ENCODE results near the gene KMT2E. TPM values are rescaled to one million over a fixed set of nuclear protein-coding genes. Genes with fewer than 3 reads are reported as not detected.
"Not testable (repeated sequence)": the region's sequence is repeated elsewhere in the genome, so short reads cannot be mapped to it uniquely, and the experiment has no call there.

Gene KMT2E
- total RNA-seq, 1 donor from 2014 or later: 62.5 TPM

DNA sequence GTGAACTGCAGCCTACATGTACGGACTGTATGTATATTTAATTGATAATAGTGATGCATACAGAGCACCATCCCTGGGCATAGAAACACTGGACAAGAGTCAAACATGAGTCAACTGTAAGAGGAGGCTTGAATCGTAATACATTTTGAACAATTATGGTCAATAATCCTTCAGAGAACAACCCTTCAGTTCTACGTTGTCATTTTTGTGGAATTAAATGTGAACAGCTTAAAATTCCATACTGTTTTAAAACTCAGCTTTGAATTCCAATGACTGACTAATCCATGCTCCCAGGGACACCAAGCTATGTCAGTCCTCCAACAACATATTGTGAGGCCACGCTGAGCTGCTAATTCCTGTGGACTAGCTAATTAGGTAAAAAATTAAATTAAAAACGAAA, 41.5 kb upstream of the KMT2E start:
- Histone ChIP-seq H3K4me1 (ENCODE audit: insufficient read depth, low read length) (peaks cover 35% of the 10 kb centered on the region), H3K36me3 (ENCODE audit: insufficient read depth, low read length) (no peaks in the 10 kb centered on the region), H3K9ac (ENCODE audit: low read length) (no peak overlapping the region), H2AFZ (ENCODE audit: low read depth, low read length) (no peak overlapping the region), H3K27me3 (ENCODE audit: insufficient read depth, low read length) (no peaks in the 10 kb centered on the region), H4K20me1 (ENCODE audit: insufficient read depth, low read length) (no peaks in the 10 kb centered on the region), H3K79me2 (ENCODE audit: insufficient read depth, low read length) (no peaks in the 10 kb centered on the region), H3K27ac (ENCODE audit: low read depth, low read length) (peak overlapping the region; percentile 57), H3K4me2 (ENCODE audit: low read length) (peak overlapping the region; percentile 16), H3K4me3 (ENCODE audit: insufficient read depth, low read depth, low read length) (no peak overlapping the region), H3K9me3 (ENCODE audit: insufficient read depth, low read depth, low read length) (no peaks in the 10 kb centered on the region)
- peaks cover 2% of the 10 kb centered on the region for H3K36me3 Mint-ChIP-seq (ENCODE audit: low read depth, unreplicated experiment)
- peak; percentile 77 for DNase-seq (ENCODE audit: low read depth)
- peak; percentile 66 for FAIRE-seq
- TF ChIP-seq EZH2 (IDR thresholded peaks at IDR 0.05; ENCODE audit: insufficient read depth, low read length) (no peak), CTCF (IDR thresholded peaks at IDR 0.05; ENCODE audit: insufficient read depth, low read depth, low read length) (no peak)
- peaks cover 21% of the 10 kb centered on the region for H3K4me1 Mint-ChIP-seq (ENCODE audit: low read depth, unreplicated experiment)
- H3K27me3 Mint-ChIP-seq (ENCODE audit: low read depth, unreplicated experiment): no peaks in the 10 kb centered on the region
- no peak overlapping the region for H3K27ac Mint-ChIP-seq (ENCODE audit: unreplicated experiment)
- no peak overlapping the region for H3K4me3 Mint-ChIP-seq (ENCODE audit: unreplicated experiment)
- no peaks in the 10 kb centered on the region for H3K9me3 Mint-ChIP-seq (ENCODE audit: unreplicated experiment)

GRCh38 chr7:104973227-104973626, 40.8 kb upstream of the KMT2E start:
- Histone ChIP-seq H3K9me3 (ENCODE audit: insufficient read depth, low read depth, low read length) (no peaks in the 10 kb centered on the region), H3K36me3 (ENCODE audit: insufficient read depth, low read length) (no peaks in the 10 kb centered on the region), H3K4me3 (ENCODE audit: insufficient read depth, low read depth, low read length) (peak overlapping the region; percentile 7), H3K27ac (ENCODE audit: low read depth, low read length) (peak overlapping the region; percentile 70), H3K27me3 (ENCODE audit: insufficient read depth, low read length) (no peaks in the 10 kb centered on the region), H3K79me2 (ENCODE audit: insufficient read depth, low read length) (no peaks in the 10 kb centered on the region), H3K4me1 (ENCODE audit: insufficient read depth, low read length) (peaks cover 30% of the 10 kb centered on the region), H4K20me1 (ENCODE audit: insufficient read depth, low read length) (no peaks in the 10 kb centered on the region), H3K4me2 (ENCODE audit: low read length) (peak overlapping the region; percentile 73), H3K9ac (ENCODE audit: low read length) (peak overlapping the region; percentile 24), H2AFZ (ENCODE audit: low read depth, low read length) (no peak overlapping the region)
- Mint-ChIP-seq H3K36me3 (ENCODE audit: low read depth, unreplicated experiment) (peaks cover 2% of the 10 kb centered on the region), H3K27me3 (ENCODE audit: low read depth, unreplicated experiment) (no peaks in the 10 kb centered on the region), H3K4me3 (ENCODE audit: unreplicated experiment) (no peak overlapping the region), H3K27ac (ENCODE audit: unreplicated experiment) (no peak overlapping the region), H3K4me1 (ENCODE audit: low read depth, unreplicated experiment) (peaks cover 25% of the 10 kb centered on the region), H3K9me3 (ENCODE audit: unreplicated experiment) (no peaks in the 10 kb centered on the region)
- FAIRE-seq: peak; percentile 80
- no peak for TF ChIP-seq EZH2 (IDR thresholded peaks at IDR 0.05; ENCODE audit: insufficient read depth, low read length)
- no peak for TF ChIP-seq CTCF (IDR thresholded peaks at IDR 0.05; ENCODE audit: insufficient read depth, low read depth, low read length)
- no peak for DNase-seq (ENCODE audit: low read depth)

DNA sequence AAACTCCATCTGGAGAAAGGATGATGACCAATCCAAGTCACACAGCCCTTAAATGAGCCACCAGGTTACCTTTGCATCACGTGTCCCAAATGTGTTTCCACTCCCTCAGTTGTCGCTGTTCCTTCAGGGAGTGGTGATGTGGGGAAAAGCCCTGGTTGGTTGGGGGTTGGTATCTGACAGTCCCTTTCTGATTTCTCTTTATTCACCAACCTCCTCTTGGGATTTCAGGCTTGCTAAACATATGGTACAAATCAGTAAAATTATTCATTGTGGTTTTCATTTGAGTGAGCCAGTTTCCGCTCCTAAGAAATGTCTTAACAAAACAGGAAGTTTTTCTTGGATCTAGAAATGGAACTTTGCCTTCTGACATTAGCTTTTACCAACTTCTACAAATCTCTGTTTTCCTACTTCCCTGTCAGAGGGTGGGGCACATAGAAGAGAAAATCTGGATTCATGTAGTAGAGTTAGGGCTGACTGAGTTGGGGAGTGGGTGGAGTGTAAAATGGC, 40.0 kb upstream of the KMT2E start:
- peak; percentile 92 for DNase-seq (ENCODE audit: low read depth)
- Histone ChIP-seq H2AFZ (ENCODE audit: low read depth, low read length) (no peak overlapping the region), H4K20me1 (ENCODE audit: insufficient read depth, low read length) (peaks cover 5% of the 10 kb centered on the region), H3K4me2 (ENCODE audit: low read length) (peak overlapping the region; percentile 73), H3K4me1 (ENCODE audit: insufficient read depth, low read length) (peaks cover 34% of the 10 kb centered on the region), H3K4me3 (ENCODE audit: insufficient read depth, low read depth, low read length) (peak overlapping the region; percentile 15), H3K27me3 (ENCODE audit: insufficient read depth, low read length) (no peaks in the 10 kb centered on the region), H3K9me3 (ENCODE audit: insufficient read depth, low read depth, low read length) (no peaks in the 10 kb centered on the region), H3K36me3 (ENCODE audit: insufficient read depth, low read length) (no peaks in the 10 kb centered on the region), H3K27ac (ENCODE audit: low read depth, low read length) (peak overlapping the region; percentile 70), H3K9ac (ENCODE audit: low read length) (peak overlapping the region; percentile 24), H3K79me2 (ENCODE audit: insufficient read depth, low read length) (no peaks in the 10 kb centered on the region)
- peak; percentile 66 for FAIRE-seq
- TF ChIP-seq CTCF (IDR thresholded peaks at IDR 0.05; ENCODE audit: insufficient read depth, low read depth, low read length): no peak
- TF ChIP-seq EZH2 (IDR thresholded peaks at IDR 0.05; ENCODE audit: insufficient read depth, low read length): no peak
- H3K4me1 Mint-ChIP-seq (ENCODE audit: low read depth, unreplicated experiment): peaks cover 31% of the 10 kb centered on the region
- H3K36me3 Mint-ChIP-seq (ENCODE audit: low read depth, unreplicated experiment): peaks cover 2% of the 10 kb centered on the region
- H3K4me3 Mint-ChIP-seq (ENCODE audit: unreplicated experiment): no peak overlapping the region
- no peak overlapping the region for H3K27ac Mint-ChIP-seq (ENCODE audit: unreplicated experiment)
- no peaks in the 10 kb centered on the region for H3K9me3 Mint-ChIP-seq (ENCODE audit: unreplicated experiment)
- H3K27me3 Mint-ChIP-seq (ENCODE audit: low read depth, unreplicated experiment): no peaks in the 10 kb centered on the region

DNA sequence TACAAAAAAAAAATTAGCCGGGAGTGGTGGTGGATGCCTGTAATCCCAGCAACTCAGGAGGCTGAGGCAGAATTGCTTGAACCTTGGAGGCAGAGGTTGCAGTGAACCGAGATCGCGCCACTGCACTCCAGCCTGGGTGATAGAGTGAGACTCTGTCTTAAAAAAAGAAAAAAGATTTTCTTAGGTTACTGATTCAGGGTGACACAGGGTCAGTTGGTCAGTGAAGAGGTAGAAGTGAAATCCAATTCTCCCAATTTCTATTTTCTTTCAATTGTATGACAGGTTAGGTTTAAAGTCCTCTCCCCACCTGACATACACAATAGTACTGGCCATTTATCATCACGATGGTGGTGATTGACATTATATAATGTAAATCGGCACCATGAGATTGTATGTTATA, 38.5 kb upstream of the KMT2E start:
- peaks cover 50% of the 10 kb centered on the region for H3K4me1 ChIP-seq (ENCODE audit: insufficient read depth, low read length)
- not testable (repeated sequence) for H3K4me3 Mint-ChIP-seq (ENCODE audit: unreplicated experiment); H2AFZ ChIP-seq (ENCODE audit: low read depth, low read length); FAIRE-seq; H3K27me3 ChIP-seq (ENCODE audit: insufficient read depth, low read length); H3K79me2 ChIP-seq (ENCODE audit: insufficient read depth, low read length); H3K36me3 ChIP-seq (ENCODE audit: insufficient read depth, low read length); H3K9ac ChIP-seq (ENCODE audit: low read length); H3K36me3 Mint-ChIP-seq (ENCODE audit: low read depth, unreplicated experiment); H3K9me3 ChIP-seq (ENCODE audit: insufficient read depth, low read depth, low read length); H3K4me3 ChIP-seq (ENCODE audit: insufficient read depth, low read depth, low read length); DNase-seq (ENCODE audit: low read depth); H3K27me3 Mint-ChIP-seq (ENCODE audit: low read depth, unreplicated experiment); H3K9me3 Mint-ChIP-seq (ENCODE audit: unreplicated experiment); H3K4me2 ChIP-seq (ENCODE audit: low read length); H3K27ac Mint-ChIP-seq (ENCODE audit: unreplicated experiment); H3K27ac ChIP-seq (ENCODE audit: low read depth, low read length)
- peaks cover 20% of the 10 kb centered on the region for H4K20me1 ChIP-seq (ENCODE audit: insufficient read depth, low read length)
- peaks cover 47% of the 10 kb centered on the region for H3K4me1 Mint-ChIP-seq (ENCODE audit: low read depth, unreplicated experiment)
